ENCODE results near the gene COL16A1.

DNA sequence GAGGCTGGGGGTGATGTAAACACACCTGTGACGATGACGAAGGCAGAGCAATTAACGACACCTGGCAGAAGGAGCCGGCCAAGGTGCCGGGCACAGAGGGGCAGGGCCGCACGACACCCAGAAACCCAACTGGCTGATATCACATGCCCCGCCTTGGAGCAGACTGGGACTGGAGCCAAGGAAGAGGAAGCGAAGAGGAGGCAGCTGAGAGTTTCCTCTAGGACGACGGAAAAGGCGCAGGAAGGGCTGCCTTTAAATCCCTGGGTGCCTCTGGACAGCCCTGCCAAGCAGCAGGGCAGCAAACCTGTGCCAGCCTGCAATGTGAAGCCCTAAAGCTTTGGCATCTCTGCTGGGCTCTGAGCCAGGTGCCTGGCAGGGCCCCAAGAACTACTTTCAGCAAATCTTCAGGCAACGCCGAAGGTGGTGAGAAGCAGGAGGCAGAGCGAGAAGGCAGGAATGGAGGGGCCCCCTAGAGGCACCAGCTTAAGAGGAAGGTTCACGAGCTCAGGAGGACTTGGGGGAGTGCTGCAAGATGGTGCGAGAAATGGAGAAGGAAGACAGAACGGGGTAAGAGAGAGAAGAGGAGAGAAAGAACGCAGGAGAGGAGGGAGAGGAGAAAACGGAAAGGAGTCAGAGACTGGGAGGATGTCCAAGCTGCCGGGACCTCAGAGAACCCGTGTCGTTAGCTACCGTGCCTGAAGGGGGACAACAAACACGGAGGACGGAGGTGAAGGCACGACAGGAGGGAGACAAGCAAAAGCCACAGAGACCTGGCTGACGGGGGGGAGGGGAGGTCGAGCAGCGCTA lies 33.8 kb downstream of the COL16A1 start:
- TF ChIP-seq, protein P1, sequence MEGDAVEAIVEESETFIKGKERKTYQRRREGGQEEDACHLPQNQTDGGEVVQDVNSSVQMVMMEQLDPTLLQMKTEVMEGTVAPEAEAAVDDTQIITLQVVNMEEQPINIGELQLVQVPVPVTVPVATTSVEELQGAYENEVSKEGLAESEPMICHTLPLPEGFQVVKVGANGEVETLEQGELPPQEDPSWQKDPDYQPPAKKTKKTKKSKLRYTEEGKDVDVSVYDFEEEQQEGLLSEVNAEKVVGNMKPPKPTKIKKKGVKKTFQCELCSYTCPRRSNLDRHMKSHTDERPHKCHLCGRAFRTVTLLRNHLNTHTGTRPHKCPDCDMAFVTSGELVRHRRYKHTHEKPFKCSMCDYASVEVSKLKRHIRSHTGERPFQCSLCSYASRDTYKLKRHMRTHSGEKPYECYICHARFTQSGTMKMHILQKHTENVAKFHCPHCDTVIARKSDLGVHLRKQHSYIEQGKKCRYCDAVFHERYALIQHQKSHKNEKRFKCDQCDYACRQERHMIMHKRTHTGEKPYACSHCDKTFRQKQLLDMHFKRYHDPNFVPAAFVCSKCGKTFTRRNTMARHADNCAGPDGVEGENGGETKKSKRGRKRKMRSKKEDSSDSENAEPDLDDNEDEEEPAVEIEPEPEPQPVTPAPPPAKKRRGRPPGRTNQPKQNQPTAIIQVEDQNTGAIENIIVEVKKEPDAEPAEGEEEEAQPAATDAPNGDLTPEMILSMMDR (IDR thresholded peaks at IDR 0.05): no peak
- peak in 1 of 2 donors; percentile 28 for TF ChIP-seq EP300 (IDR thresholded peaks at IDR 0.05)
- TF ChIP-seq POLR2A (IDR thresholded peaks at IDR 0.05): no peak

Measured in tibial nerve (tissue), 4 donors.